Right lung (tissue), 5 donors: ENCODE results near the gene UBXN4. TPM values are rescaled to one million over a fixed set of nuclear protein-coding genes. Genes with fewer than 3 reads are reported as not detected.
"Not testable (repeated sequence)": the region's sequence is repeated elsewhere in the genome, so short reads cannot be mapped to it uniquely, and the experiment has no call there.

Source experiments
- DNase-seq, 2 donors: peaks; one replicate each; pipeline ENCODE4 v3.0.0-alpha.2; 2013
- polyA plus RNA-seq, 5 donors: library from polyadenylated mRNA; unstranded; fragments of 120-200 nt; gene quantifications; one replicate each; pipeline versions ENCODE4 v1.2.1 to v1.2.3, GENCODE V29; 2013; ENCODE audit warnings: inconsistent platforms in 1 of 5, low replicate concordance in 1 of 5; ENCODE audit not compliant: insufficient read length in 5 of 5, insufficient read depth in 1 of 5

UBXN4 gene
- polyA plus RNA-seq, 5 donors = 106 to 169 (median 144) TPM

- no peak for DNase-seq
Measured at GRCh38 chr2:135800513-135801460, 59.1 kb downstream of the UBXN4 start.

DNA sequence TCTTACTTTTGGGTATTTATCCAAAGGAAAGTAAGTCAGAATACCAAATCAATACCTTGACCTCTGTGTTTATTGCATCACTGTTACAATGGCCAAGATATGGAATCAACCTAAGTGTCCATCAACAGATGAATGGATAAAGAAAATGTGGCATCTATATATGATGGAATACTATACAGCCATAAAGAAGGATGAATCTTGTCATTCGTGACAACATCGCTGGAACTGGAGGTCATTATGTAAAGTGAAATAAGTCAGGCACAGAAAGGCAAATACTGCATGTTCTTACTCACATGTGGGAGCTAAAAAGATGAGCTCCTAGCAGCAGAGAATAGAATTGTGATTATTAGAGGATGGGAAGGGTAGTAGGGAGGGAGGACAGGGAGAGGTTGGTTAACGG is 60.7 kb downstream of the UBXN4 start:
- DNase-seq = no peak

DNA sequence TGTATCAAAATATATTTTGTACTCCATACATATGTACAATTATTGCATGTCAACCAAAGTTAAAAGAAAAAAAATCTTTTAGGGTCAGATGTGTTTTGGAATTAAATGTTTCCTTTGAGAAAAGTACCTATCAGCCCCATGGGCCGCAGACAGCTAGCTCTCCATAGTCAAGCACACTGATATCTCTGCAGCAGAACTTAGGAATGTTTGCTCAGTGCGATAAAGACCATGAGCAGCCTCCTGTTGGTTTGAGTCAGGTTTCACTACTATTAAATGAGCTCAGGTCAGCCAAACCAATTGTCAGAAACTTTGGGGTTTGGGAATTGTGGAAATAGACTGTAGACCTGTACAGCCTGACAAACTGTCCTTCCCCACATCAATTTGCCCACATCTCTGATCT is 61.6 kb downstream of the UBXN4 start:
- DNase-seq = no peak

- not testable (repeated sequence) for DNase-seq
Measured at GRCh38 chr2:135807874-135808273, 66.2 kb downstream of the UBXN4 start.

DNA sequence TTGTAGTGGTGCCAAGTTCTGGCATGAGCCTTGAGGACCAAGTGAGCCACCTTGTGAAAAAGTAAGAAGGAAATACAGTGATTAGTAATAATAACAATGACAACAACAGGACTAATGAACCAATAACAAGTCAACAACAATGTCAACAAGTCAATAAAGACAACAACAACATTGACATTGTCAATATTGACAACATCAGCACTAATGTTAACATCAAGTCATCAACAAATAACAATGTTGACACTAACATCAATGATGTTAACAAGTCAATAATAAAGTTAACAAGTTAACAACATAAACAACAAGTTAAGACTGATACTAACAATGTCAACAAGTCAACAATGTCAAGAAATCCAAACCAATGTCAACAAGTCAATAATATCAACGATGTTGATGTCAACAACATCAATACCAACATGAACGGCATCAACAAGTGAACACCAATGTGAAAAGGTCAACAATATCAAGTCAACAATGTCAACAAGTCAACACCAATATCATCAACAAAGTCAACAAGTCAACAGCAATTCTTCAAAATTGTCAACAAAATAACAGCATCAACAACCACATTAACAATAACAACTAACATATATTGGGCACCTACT is 71.4 kb downstream of the UBXN4 start:
- DNase-seq = no peak

GRCh38 chr2:135815269-135815668 is 73.6 kb downstream of the UBXN4 start:
- no peak for DNase-seq

DNA sequence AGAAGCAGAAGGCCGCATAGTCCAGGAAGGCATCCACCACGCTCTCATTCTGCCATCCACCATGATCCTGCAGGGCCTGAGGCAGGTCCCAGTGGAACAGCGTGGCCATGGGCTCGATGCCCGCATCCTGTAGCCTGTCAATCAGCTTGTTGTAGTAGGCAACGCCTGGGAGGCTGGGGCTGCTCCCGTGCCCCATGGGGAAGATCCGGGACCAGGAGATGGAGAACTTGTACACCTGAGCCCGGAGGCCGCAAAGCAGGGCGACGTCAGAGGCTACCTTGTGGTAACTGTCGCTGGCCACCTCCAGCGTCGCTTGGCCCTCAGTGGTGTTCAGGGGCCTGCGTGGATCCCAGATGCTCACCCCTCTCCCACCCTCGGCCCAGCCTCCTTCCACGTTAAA is 75.8 kb downstream of the UBXN4 start:
- no peak for DNase-seq

DNA sequence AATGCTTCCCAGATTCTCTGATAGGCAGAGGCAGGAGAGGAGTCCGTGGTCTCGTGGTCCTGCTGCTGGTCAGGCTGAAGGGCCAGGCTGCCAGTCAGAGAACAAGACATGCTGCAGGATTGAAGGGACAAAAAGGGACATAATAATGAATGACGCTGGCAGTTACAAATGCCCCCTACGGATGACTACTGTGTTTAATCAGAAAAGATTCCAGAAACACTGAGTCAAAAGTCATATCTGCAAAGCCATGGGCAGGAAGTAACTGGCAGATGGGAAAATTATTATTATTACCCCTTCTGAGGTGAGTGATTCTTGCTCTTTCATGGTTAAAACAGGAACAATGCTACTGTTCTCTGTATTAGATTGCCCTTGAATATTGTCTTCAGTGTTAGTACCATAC is 76.3 kb downstream of the UBXN4 start:
- DNase-seq = no peak

DNA sequence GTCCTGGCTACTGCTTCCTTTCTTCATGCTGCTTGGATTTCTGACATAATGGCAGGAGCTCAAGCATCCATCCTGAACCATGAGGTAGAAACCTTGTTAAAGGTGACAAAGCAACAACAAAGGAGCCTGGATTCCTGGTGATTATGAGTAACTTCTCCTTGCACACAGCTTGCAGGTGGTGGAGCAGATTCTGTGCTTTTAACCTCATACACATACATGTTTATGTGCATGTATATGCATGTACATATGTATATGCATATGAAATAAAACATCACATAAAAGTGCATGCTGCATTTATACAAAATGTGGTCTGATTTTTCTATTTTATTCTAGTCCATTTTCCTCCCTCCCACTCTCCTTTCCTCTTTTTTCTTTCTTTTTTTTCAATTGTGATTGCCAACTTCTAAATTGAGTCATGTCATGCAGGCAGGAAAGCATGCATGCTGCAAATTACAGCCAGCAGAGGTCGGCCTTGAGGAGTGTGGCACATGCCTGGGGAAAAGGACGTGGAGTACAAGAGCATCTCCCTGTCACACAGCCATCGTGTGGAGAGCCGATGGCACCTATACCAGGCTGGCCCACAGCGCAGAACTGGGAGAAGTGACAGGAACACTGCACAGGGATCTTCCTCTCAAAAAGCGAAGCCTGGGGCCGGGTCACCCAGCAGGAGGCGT is 77.4 kb downstream of the UBXN4 start:
- DNase-seq = no peak

DNA sequence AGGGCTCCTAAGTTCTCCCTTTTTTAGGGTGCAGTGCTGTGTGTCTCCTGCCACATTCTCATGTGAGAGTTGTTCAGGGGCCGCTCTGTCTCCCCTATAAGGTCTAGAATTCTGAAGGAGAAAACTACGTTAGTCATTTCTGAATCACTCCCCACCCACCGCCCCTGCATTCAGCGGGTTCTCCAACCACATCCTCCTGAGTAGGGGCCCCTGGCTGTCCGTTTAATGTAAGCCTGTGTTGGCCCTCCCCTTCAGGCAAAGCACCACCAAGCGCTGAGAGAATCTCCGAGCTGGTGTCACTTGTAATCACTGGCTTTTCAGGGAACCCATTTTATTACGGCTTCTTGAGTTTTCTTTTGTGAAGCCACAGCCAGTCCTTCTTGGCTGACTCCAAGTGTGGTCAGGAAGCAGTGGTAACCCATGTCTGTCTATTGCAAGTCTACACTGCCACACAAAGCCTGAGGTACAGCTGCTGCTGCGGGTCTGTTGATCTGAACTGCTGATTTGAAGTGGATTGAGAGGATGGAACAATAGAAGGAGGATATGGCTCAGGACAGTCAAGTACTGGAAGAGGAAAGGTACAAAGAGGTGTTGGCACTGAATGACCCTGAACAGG is 78.5 kb downstream of the UBXN4 start:
- no peak for DNase-seq

DNA sequence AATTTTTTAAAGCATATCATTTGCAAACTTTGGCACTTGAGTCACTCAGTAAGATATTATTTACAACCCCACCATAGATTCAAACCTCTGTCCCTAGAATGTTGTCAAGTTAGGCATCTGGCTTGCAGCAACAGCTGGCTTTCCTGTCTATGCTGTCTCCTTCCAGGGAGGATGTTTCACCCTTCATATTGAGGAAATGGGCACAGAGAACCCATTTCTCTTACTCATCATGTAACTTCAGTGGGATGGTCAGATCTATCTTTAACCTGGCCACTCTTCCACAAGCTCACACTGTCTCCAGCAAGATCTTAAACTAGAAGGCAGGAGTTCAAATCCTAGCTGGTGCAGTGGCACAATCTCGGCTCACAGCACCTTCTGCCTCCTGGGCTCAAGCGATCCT is 79.5 kb downstream of the UBXN4 start:
- no peak for DNase-seq

GRCh38 chr2:135822855-135823254 is 81.2 kb downstream of the UBXN4 start:
- no peak for DNase-seq

DNA sequence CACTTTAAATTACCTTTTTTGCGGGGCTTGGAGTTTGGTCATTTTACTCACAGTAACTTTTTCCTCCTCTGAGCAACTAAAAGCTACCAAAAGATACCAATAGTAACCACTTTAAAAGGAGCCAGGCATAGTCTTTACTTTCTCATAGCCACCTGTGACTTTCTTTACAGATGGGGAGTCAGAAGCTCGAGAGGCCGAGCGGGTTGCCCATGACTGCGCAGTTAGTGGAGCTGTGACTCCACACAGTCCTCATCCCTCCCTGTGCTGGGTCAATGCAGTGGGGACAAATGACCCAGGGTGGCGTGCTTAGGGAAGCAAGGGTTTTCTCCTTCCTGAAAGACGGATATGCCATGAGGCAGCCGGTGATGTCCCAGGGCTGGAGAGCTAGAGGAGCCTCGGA is 83.5 kb downstream of the UBXN4 start:
- DNase-seq = no peak

- DNase-seq = no peak
Measured at GRCh38 chr2:135825550-135826176, 84.0 kb downstream of the UBXN4 start.

- no peak for DNase-seq
Measured at GRCh38 chr2:135826544-135826943, 84.9 kb downstream of the UBXN4 start.

GRCh38 chr2:135829378-135830135 is 87.9 kb downstream of the UBXN4 start:
- no peak for DNase-seq

DNA sequence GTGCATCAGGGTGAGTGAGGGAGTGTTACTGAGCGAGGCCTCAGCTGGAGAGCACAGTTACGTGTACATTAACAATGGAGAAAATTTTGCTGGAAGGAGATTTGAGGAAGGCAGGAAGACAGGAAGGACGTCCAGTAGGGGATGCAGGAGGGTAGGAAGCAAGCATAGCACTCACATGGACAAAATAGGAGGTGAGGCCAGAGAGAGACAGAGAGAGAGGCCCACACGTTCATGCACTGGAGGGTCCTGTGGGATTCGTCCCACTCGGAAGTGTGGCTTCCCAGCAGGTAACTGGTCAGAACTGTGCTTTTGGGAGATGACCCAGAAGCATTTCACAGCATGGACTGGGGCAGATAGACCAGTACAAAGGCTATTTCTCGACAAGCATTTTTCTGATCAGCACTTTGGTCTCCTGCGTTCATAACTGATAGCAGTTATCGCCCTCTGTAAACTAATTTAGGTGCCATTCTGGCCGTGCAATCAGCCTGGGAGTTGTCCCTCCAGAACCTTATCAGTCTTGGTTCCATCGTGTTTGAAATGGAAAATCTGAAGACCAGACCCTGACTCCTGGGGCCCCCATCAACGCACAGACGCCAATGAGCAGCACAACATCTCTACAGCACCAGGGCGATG is 89.6 kb downstream of the UBXN4 start:
- no peak for DNase-seq

DNA sequence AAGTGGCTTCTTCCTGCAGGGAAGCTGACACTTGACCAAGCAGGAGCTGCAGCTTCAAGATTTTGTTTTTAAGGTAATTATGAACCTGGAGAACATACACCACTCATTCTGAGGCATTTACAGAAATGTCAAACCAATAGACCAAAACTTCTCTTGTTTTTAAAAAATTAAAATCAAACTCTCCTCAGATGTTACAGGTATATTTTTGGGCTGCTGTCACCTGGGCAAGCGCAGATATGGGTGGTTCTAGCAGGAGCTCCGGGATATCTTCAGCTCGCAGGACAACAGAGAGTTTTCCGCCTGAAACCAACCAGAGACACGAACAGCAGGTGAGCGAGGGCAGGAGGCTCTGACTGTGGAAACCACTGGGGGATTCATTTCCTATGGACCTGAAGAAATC is 91.2 kb downstream of the UBXN4 start:
- DNase-seq = no peak
